Measurements from ENCODE around the gene LPIN1.
"Not testable (repeated sequence)": the region's sequence is repeated elsewhere in the genome, so short reads cannot be mapped to it uniquely, and the experiment has no call there.

- TF ChIP-seq CTCF (conservative IDR thresholded peaks at IDR 0.05 in 1 of 2, IDR thresholded peaks at IDR 0.05 in 1 of 2; ENCODE audit: extremely low read depth in 1 of 2, insufficient read depth in 1 of 2, low read depth in 1 of 2, low read length in 2 of 2); EZH2 (IDR thresholded peaks at IDR 0.05; ENCODE audit: borderline replicate concordance, low read length): not testable (repeated sequence)
Measured at GRCh38 chr2:11822359-11822745, 75.9 kb downstream of the LPIN1 start.

All from mammary epithelial cell (primary cell).